Esophagus muscularis mucosa (tissue), 4 donors: Measurements from ENCODE around the gene MAB21L1.

ENCODE experiments used
- CTCF ChIP-seq, 3 experiments: fragments of 200-600 bp in 2 of 3; fragments of 450-650 bp in 1 of 3; sonication (generic) in 2 of 3; IDR thresholded peaks; one replicate each; pipeline ENCODE4 v1.5.1; 2017 to 2019; ENCODE audit warnings: antibody characterized with exemption in 3 of 3, mild to moderate bottlenecking in 2 of 3, moderate library complexity in 1 of 3
- EP300 ChIP-seq: sonication (generic); formaldehyde crosslinking; IDR thresholded peaks from one replicate; pipeline ENCODE4 v1.6.1; 2017; ENCODE audit warnings: antibody characterized with exemption
- POLR2A ChIP-seq: fragments of 450-650 bp; IDR thresholded peaks from one replicate; pipeline ENCODE4 v1.6.1; 2017; ENCODE audit warnings: antibody characterized with exemption, moderate library complexity, mild to moderate bottlenecking, low read depth
- POLR2AphosphoS5 ChIP-seq, 2 donors: sonication (generic); formaldehyde crosslinking; IDR thresholded peaks; one replicate each; pipeline ENCODE4 v1.6.1; 2017; ENCODE audit warnings: antibody characterized with exemption in 2 of 2

GRCh38 chr13:35475212-35475959 lies 1.1 kb downstream of the MAB21L1 start:
- TF ChIP-seq CTCF (IDR thresholded peaks at IDR 0.05): no peak
- no peak for TF ChIP-seq POLR2A
- no peak for TF ChIP-seq POLR2AphosphoS5 (IDR thresholded peaks at IDR 0.05)
- TF ChIP-seq EP300: no peak
